A673 (cell line): ENCODE measurements around the gene GRB10. TPM values are rescaled to one million over a fixed set of nuclear protein-coding genes. Genes with fewer than 3 reads are reported as not detected.

Source experiments
- BruUV-seq: library from RNA; stranded (reverse); fragments of 400-500 nt; replicated peaks from 2 replicates; lab custom pipeline; 2021; lab: Mats Ljungman, UMichigan
- CTCF ChIA-PET: fragments of 300-600 bp; sonication (Branson Sonifier 250); formaldehyde crosslinking; loops from one replicate; lab custom pipeline; 2022; ENCODE audit warnings: antibody characterized with exemption; lab: Charles Lee
- POLR2A ChIA-PET: fragments of 300-600 bp; sonication (Branson Sonifier 250); formaldehyde crosslinking; loops from one replicate; lab custom pipeline; 2022; ENCODE audit warnings: antibody characterized with exemption; ENCODE audit not compliant: low non-redundant PET; lab: Charles Lee
- DNase-seq: peaks from one replicate; pipeline ENCODE4 v3.0.0-alpha.2; 2015; ENCODE audit warnings: low spot score
- H3K27ac ChIP-seq: fragments of 200-600 bp; sonication (generic); 2 replicates; pipeline ENCODE4 v1.5.1; 2016; ENCODE audit warnings: mixed run types, low read depth, mild to moderate bottlenecking, mixed read lengths, antibody characterized with exemption, low read length; ENCODE audit not compliant: poor library complexity, severe bottlenecking
- H3K27me3 ChIP-seq: fragments of 200-600 bp; sonication (generic); replicated peaks from 2 replicates; pipeline ENCODE4 v1.6.1; 2017; ENCODE audit warnings: mixed run types, low read depth, mild to moderate bottlenecking, mixed read lengths, antibody characterized with exemption, low read length; ENCODE audit not compliant: insufficient read depth, poor library complexity
- H3K36me3 ChIP-seq: fragments of 200-600 bp; sonication (generic); 2 replicates; pipeline ENCODE4 v1.6.1; 2016; ENCODE audit warnings: mixed run types, mild to moderate bottlenecking, mixed read lengths, antibody characterized with exemption, low read length; ENCODE audit not compliant: insufficient read depth, poor library complexity, severe bottlenecking
- H3K4me1 ChIP-seq: fragments of 200-600 bp; sonication (generic); 2 replicates; pipeline ENCODE4 v1.6.1; 2017; ENCODE audit warnings: mixed run types, mild to moderate bottlenecking, mixed read lengths, antibody characterized with exemption, low read length; ENCODE audit not compliant: insufficient read depth, poor library complexity, severe bottlenecking
- H3K4me3 ChIP-seq: fragments of 200-600 bp; sonication (generic); 2 replicates; pipeline ENCODE4 v1.5.1; 2016; ENCODE audit warnings: low read depth, mixed run types, mild to moderate bottlenecking, mixed read lengths, low read length; ENCODE audit not compliant: poor library complexity, severe bottlenecking
- H3K9me3 ChIP-seq: fragments of 200-600 bp; sonication (generic); 2 replicates; pipeline ENCODE4 v1.6.1; 2016; ENCODE audit warnings: mixed run types, low read depth, mild to moderate bottlenecking, mixed read lengths, antibody characterized with exemption, low read length; ENCODE audit not compliant: poor library complexity, severe bottlenecking
- EZH2 ChIP-seq: fragments of 200-600 bp; sonication (generic); IDR thresholded peaks from 2 replicates; pipeline ENCODE4 v1.6.1; 2017; ENCODE audit warnings: borderline replicate concordance, low read depth, mild to moderate bottlenecking, mixed read lengths, antibody characterized with exemption, low read length; ENCODE audit not compliant: poor library complexity, severe bottlenecking
- intact Hi-C: fragments of 100-400 bp; cut with micrococcal nuclease; formaldehyde crosslinking; loops from one replicate; pipeline ENCODE4 v1.10.0; 2022; ENCODE audit not compliant: unreplicated experiment
- total RNA-seq: library from RNA; stranded (reverse); gene quantifications from 2 replicates; pipeline ENCODE4 v1.2.3, GENCODE V29; 2021
- TF ChIP-seq, protein P1 (sequence below): fragments of 300-800, 200-600 bp; sonication (generic); conservative IDR thresholded peaks from 2 replicates; pipeline ENCODE4 v1.5.1; 2017; ENCODE audit warnings: low read depth, mild to moderate bottlenecking, antibody characterized with exemption, low read length, moderate library complexity, mixed read lengths

Gene GRB10
- total RNA-seq, 1 experiment from 2014 or later = 0.41 TPM

GRCh38 chr7:50591098-50591479 is 191.6 kb downstream of the GRB10 start:
- no peak for TF ChIP-seq EZH2
- TF ChIP-seq, protein P1, sequence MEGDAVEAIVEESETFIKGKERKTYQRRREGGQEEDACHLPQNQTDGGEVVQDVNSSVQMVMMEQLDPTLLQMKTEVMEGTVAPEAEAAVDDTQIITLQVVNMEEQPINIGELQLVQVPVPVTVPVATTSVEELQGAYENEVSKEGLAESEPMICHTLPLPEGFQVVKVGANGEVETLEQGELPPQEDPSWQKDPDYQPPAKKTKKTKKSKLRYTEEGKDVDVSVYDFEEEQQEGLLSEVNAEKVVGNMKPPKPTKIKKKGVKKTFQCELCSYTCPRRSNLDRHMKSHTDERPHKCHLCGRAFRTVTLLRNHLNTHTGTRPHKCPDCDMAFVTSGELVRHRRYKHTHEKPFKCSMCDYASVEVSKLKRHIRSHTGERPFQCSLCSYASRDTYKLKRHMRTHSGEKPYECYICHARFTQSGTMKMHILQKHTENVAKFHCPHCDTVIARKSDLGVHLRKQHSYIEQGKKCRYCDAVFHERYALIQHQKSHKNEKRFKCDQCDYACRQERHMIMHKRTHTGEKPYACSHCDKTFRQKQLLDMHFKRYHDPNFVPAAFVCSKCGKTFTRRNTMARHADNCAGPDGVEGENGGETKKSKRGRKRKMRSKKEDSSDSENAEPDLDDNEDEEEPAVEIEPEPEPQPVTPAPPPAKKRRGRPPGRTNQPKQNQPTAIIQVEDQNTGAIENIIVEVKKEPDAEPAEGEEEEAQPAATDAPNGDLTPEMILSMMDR = no peak
- no peak for DNase-seq
- CTCF ChIA-PET = no interaction called here
- no TSS peak for BruUV-seq
- no peaks in the 10 kb centered on the region for H3K27me3 ChIP-seq
- no peak overlapping the region for H3K4me3 ChIP-seq
- no peak overlapping the region for H3K27ac ChIP-seq
- no peaks in the 10 kb centered on the region for H3K4me1 ChIP-seq
- no peaks in the 10 kb centered on the region for H3K36me3 ChIP-seq
- H3K9me3 ChIP-seq = no peaks in the 10 kb centered on the region
- intact Hi-C loops = no loop called here
- POLR2A ChIA-PET = no interaction called here

GRCh38 chr7:50590535-50590934 is 192.2 kb downstream of the GRB10 start:
- no peak for TF ChIP-seq EZH2
- TF ChIP-seq, protein P1 = no peak
- Histone ChIP-seq H3K36me3 (no peaks in the 10 kb centered on the region), H3K27ac (no peak overlapping the region), H3K4me3 (no peak overlapping the region), H3K9me3 (no peaks in the 10 kb centered on the region), H3K27me3 (no peaks in the 10 kb centered on the region), H3K4me1 (no peaks in the 10 kb centered on the region)
- no peak for DNase-seq
- ChIA-PET CTCF (no interaction called here), POLR2A (no interaction called here)
- intact Hi-C loops = no loop called here
- no TSS peak for BruUV-seq

- no TSS peak for BruUV-seq
- intact Hi-C loops = no loop called here
- Histone ChIP-seq H3K9me3 (no peaks in the 10 kb centered on the region), H3K4me1 (no peaks in the 10 kb centered on the region), H3K27me3 (no peaks in the 10 kb centered on the region), H3K36me3 (no peaks in the 10 kb centered on the region), H3K27ac (no peak overlapping the region), H3K4me3 (no peak overlapping the region)
- CTCF ChIA-PET = no interaction called here
- TF ChIP-seq EZH2 = no peak
- TF ChIP-seq, protein P1 = no peak
- no peak for DNase-seq
- POLR2A ChIA-PET = no interaction called here
These were observed 193.3 kb downstream of the GRB10 start for GRCh38 chr7:50589364-50589763.
